Activated T-helper 17 cell treated with anti-CD3 and anti-CD28 coated beads, Interleukin-2, amount 50 U/mL, for 72 hours (primary cell): ENCODE measurements around the gene DOK5. TPM values are rescaled to one million over a fixed set of nuclear protein-coding genes. Genes with fewer than 3 reads are reported as not detected.
A peak's percentile ranks its signal among the peaks of the same experiment; 100 is the strongest.

Source experiments
- ATAC-seq: fragments of 150-1000 bp; cut with Tn5 transposase; replicated peaks from 2 replicates; pipeline ENCODE4 v1.10.0; 2021; ENCODE audit warnings: mild to moderate bottlenecking, moderate library complexity
- H3K27ac Mint-ChIP-seq: one replicate; pipeline ENCODE4 v1.8.0; 2022; ENCODE audit warnings: mixed read lengths
- H3K27me3 Mint-ChIP-seq: one replicate; pipeline ENCODE4 v1.8.0; 2022; ENCODE audit warnings: mixed read lengths
- H3K36me3 Mint-ChIP-seq: one replicate; pipeline ENCODE4 v1.8.0; 2022; ENCODE audit warnings: low read depth, mild to moderate bottlenecking, mixed read lengths
- H3K4me1 Mint-ChIP-seq: one replicate; pipeline ENCODE4 v1.8.0; 2022; ENCODE audit warnings: mixed read lengths
- H3K4me3 Mint-ChIP-seq: one replicate; pipeline ENCODE4 v1.8.0; 2022; ENCODE audit warnings: mild to moderate bottlenecking, mixed read lengths
- H3K9me3 Mint-ChIP-seq: one replicate; pipeline ENCODE4 v1.8.0; 2022; ENCODE audit warnings: mixed read lengths
- total RNA-seq, 2 donors: library from RNA; stranded (reverse); gene quantifications; one replicate each; pipeline ENCODE4 v1.2.3, GENCODE V29; 2022

Gene DOK5
- total RNA-seq, 2 donors from 2014 or later: 0.32 TPM

DNA sequence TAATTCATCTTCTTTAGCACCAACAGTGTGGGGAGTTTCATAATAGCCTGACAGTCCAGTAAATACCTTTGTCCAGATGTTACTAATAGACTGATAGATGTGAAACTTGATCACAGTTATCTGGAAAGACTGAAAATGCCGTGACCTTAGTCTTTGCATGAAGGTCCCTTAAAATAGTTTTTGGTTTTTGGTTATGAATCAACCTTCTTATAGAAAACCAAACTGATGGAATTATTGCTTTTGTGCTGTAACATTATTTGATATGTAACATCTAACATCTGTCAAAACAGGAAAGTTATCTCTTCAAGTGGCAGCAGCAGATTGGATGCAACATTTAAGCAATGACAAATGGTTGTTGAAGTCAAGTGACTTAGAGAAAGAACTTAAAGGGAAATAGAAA lies 190.4 kb downstream of the DOK5 start:
- Mint-ChIP-seq H3K36me3 (no peaks in the 10 kb centered on the region), H3K4me3 (no peak overlapping the region), H3K9me3 (no peaks in the 10 kb centered on the region), H3K27ac (no peak overlapping the region), H3K27me3 (peaks cover 24% of the 10 kb centered on the region), H3K4me1 (no peaks in the 10 kb centered on the region)
- ATAC-seq: no peak

DNA sequence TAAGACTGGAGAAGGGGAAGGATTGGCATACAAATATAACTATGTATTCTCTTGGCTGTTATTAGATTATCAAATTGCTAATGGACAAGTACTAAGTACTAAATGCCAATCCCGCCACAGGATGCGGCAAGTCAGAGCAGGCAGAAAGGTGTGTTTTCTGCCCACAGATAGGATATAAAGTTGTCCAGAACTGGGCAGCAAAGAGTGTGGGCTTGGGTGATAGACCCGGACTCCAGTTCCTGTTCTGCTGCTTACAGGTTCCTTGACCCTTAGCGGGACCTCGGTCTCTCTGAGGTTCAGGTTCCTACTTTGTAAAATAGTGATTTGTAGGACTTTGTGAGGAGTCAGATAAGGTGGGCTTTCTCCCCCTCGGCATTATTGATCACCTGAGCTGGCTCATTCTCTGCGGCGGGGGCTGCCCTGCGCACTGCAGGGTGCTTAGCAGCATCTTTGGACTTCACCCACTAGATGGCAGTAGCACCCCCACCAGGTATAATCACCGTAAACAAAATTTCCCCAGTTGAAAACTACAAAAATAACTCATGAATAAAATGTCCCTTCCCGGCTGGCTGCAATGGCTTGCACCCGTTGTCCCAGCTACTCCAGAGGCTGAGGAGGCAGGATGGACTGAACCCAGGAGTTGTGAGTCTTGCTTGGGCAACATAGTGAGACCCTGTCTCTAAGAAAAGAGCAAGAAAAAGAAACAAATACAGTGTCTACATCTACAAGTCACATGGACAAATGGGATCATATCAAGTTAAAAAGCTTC lies 193.1 kb downstream of the DOK5 start:
- peak; percentile 48 for ATAC-seq
- H3K27me3 Mint-ChIP-seq: peaks cover 19% of the 10 kb centered on the region
- no peaks in the 10 kb centered on the region for H3K4me1 Mint-ChIP-seq
- H3K9me3 Mint-ChIP-seq: no peaks in the 10 kb centered on the region
- no peak overlapping the region for H3K27ac Mint-ChIP-seq
- no peaks in the 10 kb centered on the region for H3K36me3 Mint-ChIP-seq
- no peak overlapping the region for H3K4me3 Mint-ChIP-seq

DNA sequence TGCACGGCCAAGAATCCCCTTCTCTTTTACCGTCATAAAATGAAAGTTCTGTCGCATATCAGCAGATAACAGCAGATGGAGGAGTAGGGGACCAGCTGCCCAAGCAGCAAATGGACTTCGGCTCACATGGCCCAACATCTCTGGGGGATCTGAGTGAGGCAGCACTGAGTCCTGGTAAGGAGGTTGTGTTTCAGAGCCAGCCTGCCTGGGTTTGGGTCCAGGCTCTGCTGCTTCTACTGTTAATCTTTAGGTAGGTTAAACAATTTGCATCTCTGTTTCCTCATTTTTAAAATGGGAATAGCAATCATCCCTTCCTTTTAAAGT lies 193.6 kb downstream of the DOK5 start:
- no peaks in the 10 kb centered on the region for H3K4me1 Mint-ChIP-seq

DNA sequence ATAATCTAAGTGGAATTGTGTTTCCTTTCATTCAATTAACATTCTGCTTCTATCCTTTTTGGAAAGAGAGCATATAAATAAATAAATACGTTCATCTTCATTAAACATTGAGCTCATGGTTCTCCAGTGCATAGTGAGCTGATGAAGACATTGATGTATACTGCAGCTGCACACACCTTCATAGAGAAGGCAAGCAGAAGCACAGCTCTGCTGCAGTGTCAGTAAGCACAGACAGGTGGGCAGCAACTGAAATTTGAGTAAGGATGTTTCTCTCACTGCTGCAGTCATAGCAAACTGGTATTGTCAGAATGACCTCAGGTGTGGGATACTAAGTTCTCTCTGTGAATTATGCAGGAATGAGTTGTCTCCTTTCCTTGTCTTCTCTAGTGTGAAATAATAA lies 202.9 kb downstream of the DOK5 start:
- H3K9me3 Mint-ChIP-seq: no peaks in the 10 kb centered on the region
- no peak for ATAC-seq
- peaks cover 12% of the 10 kb centered on the region for H3K27me3 Mint-ChIP-seq
- no peak overlapping the region for H3K4me3 Mint-ChIP-seq
- no peaks in the 10 kb centered on the region for H3K4me1 Mint-ChIP-seq
- H3K36me3 Mint-ChIP-seq: no peaks in the 10 kb centered on the region
- H3K27ac Mint-ChIP-seq: no peak overlapping the region

More for the DNA sequence above, 193.6 kb downstream of the DOK5 start:
- Mint-ChIP-seq H3K27ac (no peak overlapping the region), H3K4me3 (no peak overlapping the region), H3K9me3 (no peaks in the 10 kb centered on the region), H3K27me3 (peaks cover 21% of the 10 kb centered on the region), H3K36me3 (no peaks in the 10 kb centered on the region)
- ATAC-seq: no peak

DNA sequence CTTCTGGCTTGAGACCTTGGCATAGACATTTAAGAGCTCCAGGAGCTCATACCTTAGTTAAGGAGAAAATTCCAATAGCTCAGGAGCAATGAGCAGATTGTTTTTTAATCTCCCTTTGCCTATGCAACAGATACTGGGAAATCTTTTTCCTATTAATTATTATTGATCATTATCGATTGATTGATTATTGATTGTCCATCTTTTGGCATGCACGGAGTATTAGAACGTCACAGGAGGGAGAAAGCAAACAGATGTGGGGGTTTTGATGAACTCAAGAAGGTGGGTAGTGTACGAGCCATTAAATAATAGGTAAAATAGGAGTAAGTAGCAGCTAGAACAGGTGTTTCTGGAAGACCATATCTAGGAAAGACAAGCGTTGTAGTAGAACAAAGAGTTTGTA lies 205.0 kb downstream of the DOK5 start:
- Mint-ChIP-seq H3K36me3 (no peaks in the 10 kb centered on the region), H3K9me3 (no peaks in the 10 kb centered on the region), H3K4me1 (no peaks in the 10 kb centered on the region), H3K4me3 (no peak overlapping the region), H3K27ac (no peak overlapping the region), H3K27me3 (peaks cover 15% of the 10 kb centered on the region)
- no peak for ATAC-seq

DNA sequence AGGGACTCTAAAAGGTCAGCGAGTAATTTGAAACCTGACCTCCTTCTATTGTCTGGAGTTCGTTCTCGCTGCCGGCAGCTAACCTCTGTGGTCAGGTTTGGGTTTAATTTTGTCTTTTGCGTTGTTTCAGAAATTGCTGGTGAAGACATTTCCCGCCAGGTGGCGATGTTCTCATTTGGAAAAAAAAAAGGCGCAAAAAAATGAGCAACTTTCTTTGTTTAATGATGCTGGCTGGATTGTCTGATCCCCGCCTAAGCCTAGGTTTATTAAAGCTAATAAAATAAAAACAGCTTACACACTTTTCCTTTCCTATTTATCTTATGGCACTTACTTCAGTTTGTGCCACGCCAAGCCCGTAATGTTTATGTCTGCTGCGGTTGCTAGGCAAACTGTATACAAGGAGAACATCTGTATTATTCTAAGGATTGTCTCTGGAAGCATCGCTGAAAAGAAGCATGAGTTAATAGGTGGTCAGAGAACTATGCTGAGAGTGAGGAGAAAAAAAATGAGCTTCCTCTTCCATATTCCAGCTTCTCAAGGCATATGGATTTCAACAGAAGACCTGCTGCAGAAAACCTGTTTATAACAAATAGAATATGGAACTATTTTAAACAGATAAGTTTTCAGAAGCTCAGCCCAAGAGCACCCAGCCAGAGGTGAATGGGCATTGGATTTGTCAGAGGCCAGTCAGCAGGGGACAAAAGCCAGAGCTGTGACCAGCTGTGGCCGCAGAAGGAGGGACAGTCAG lies 205.7 kb downstream of the DOK5 start:
- peaks cover 20% of the 10 kb centered on the region for H3K27me3 Mint-ChIP-seq
- no peaks in the 10 kb centered on the region for H3K36me3 Mint-ChIP-seq
- no peaks in the 10 kb centered on the region for H3K9me3 Mint-ChIP-seq
- H3K4me1 Mint-ChIP-seq: no peaks in the 10 kb centered on the region
- ATAC-seq: no peak
- H3K4me3 Mint-ChIP-seq: no peak overlapping the region
- no peak overlapping the region for H3K27ac Mint-ChIP-seq

DNA sequence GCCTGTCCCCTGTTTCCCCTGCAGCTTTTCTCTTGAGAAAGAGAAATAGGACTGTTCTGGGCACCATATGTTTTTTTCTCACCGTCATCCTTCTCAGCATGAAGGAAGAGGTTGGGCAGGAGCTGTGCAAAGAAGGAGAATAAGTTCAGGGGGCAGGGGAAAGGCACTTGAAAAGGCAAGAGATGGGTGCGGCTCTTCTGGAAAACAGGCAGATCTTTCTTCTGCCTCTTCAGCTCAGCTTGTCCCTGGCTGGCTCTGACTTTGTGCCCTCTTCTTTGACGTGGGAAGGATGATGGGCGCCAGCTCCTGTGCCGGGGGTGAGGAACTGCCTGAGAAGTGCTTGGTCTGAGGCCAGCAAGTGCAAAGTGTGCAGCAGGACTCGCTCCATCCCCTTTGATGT lies 206.5 kb downstream of the DOK5 start:
- peaks cover 24% of the 10 kb centered on the region for H3K27me3 Mint-ChIP-seq
- ATAC-seq: no peak

DNA sequence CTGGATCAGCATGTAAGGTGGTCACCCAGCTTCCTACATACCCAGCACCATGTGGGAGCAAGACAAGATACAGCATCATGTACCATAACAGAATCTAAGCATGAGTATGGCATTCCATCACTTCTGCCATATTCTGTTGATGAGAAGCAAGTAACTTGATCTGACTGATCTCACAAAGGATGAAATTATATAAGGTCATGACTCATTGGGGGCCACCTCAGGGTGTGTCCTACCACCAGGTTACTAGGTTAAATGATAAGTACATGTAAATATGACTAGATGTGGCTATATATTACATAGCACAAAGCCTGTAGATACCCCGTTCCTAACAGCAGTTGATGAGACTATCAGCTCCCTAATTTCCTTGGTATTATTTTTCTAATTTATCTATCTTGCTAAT lies 213.1 kb downstream of the DOK5 start:
- Mint-ChIP-seq H3K27me3 (peaks cover 25% of the 10 kb centered on the region), H3K4me3 (no peak overlapping the region), H3K9me3 (no peaks in the 10 kb centered on the region), H3K36me3 (no peaks in the 10 kb centered on the region), H3K4me1 (no peaks in the 10 kb centered on the region), H3K27ac (no peak overlapping the region)
- ATAC-seq: no peak

More for the DNA sequence above, 206.5 kb downstream of the DOK5 start:
- Mint-ChIP-seq H3K9me3 (no peaks in the 10 kb centered on the region), H3K4me1 (no peaks in the 10 kb centered on the region), H3K36me3 (no peaks in the 10 kb centered on the region), H3K4me3 (no peak overlapping the region), H3K27ac (no peak overlapping the region)

DNA sequence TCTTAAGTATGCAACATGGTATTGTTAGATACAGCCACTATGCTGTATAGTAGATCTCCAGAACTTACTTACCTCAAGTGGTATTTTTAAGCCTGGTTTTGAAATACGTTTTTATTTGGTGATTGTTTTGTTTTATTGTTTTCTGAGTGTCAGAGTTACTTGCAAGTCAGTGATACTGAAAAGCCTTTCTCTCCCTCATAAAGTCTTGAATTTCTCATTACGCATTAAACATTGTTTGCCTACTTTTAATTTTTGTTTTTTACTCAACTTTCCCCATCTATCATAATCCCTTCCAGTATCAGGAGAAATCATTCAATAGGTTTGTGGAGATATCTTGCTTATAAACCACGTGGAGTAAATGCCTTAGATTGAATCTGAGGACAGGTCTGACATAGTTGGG lies 214.9 kb downstream of the DOK5 start:
- H3K4me1 Mint-ChIP-seq: no peaks in the 10 kb centered on the region
- no peak for ATAC-seq
- peaks cover 21% of the 10 kb centered on the region for H3K27me3 Mint-ChIP-seq
- peaks cover 3% of the 10 kb centered on the region for H3K9me3 Mint-ChIP-seq
- H3K36me3 Mint-ChIP-seq: no peaks in the 10 kb centered on the region
- no peak overlapping the region for H3K27ac Mint-ChIP-seq
- no peak overlapping the region for H3K4me3 Mint-ChIP-seq

DNA sequence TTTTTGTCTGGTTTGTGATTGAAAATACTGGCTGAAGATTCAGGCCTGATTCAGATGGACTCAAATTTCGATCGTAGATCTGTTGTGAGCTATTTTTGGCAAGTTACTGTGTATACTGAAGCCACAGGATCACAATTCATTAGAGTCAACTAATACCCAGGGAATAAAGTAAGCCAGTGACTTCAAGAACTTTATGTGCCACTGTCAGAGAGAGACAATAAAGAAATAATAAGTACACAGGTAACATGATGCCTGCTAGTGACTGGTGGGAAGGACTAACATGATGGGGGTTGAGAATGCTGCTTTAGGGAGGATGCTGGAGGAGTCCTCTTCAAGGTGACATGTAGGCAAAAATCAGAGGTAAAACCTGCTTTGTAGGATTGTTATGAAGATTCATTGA lies 215.9 kb downstream of the DOK5 start:
- H3K9me3 Mint-ChIP-seq: peaks cover 3% of the 10 kb centered on the region
- peaks cover 12% of the 10 kb centered on the region for H3K27me3 Mint-ChIP-seq
- no peaks in the 10 kb centered on the region for H3K4me1 Mint-ChIP-seq
- no peak for ATAC-seq
- no peak overlapping the region for H3K27ac Mint-ChIP-seq
- H3K4me3 Mint-ChIP-seq: no peak overlapping the region
- no peaks in the 10 kb centered on the region for H3K36me3 Mint-ChIP-seq

DNA sequence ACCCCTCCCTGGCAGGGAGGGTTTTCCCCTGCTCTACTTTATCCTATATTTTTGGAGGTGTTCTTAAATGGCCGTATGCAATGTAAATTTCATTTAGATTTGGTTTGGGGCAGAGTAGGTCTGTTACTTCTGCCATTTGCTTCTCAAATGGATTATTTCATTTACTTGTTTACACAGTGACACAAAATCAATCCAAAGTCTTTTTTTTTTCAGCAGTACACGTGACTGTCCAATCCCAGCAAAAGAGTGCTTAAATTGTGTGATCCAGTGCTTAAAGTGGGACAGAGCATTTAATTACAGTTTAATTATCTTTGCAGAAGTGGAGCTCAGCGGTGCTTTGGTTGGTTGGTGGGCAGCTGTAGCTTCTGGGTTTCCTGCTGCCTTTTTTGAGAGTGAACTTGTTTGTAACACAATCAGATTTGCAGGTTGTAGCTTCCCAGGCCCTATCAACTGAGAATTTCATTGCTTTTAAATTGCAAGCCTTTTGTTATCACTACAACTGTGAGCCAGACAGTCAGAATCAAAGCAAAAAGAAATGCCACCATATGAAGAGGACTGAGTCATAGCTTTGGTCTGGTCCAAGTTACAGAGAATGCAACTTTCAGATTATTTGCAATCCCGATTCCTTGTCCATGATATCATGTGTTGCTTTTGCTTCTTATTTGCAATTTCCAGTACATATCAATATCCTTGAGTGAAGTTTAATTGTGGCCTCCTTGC lies 216.9 kb downstream of the DOK5 start:
- Mint-ChIP-seq H3K36me3 (no peaks in the 10 kb centered on the region), H3K27me3 (peaks cover 11% of the 10 kb centered on the region), H3K4me3 (no peak overlapping the region), H3K27ac (no peak overlapping the region), H3K9me3 (peaks cover 3% of the 10 kb centered on the region), H3K4me1 (no peaks in the 10 kb centered on the region)
- ATAC-seq: no peak

DNA sequence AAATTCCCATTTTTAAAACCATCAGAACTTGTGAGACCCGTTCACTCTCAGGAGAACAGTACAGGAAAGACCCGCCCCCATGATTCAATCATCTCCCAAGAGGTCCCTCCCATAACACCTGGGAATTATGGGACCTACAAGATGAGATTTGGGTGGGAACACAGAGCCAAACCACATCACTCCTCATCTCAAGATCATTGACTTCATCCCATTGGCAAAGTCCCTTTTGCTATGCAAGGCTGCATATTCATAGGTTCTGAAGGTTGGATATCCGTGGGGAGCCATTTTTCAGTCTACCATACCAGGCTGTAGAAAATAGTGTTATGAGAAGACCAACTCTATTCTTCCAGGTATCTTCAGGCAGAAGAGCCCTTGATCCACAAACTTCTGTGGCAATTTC lies 219.1 kb downstream of the DOK5 start:
- H3K27me3 Mint-ChIP-seq: peaks cover 11% of the 10 kb centered on the region
- no peak for ATAC-seq
- no peak overlapping the region for H3K27ac Mint-ChIP-seq
- H3K4me1 Mint-ChIP-seq: no peaks in the 10 kb centered on the region
- no peak overlapping the region for H3K4me3 Mint-ChIP-seq
- peaks cover 3% of the 10 kb centered on the region for H3K9me3 Mint-ChIP-seq
- no peaks in the 10 kb centered on the region for H3K36me3 Mint-ChIP-seq

DNA sequence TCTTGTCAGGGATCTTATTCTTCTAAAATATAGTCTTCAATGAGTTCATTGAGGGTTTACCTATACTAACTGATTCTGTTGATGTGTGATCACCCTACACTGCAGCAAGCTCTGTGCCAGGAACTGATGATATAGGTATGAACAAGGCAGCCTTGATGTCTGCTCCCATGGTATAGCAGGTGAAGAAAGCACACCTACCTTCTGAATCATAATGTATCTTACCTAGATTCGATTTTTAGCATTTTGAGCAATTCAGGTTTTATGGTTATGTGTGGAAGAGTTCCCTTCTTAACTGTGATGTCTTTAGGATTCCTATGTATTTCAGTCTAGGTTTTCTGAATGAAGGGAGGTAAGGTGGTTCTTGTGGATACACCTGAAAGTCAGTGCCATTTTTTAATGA lies 223.0 kb downstream of the DOK5 start:
- Mint-ChIP-seq H3K36me3 (no peaks in the 10 kb centered on the region), H3K9me3 (peaks cover 3% of the 10 kb centered on the region), H3K27ac (no peak overlapping the region), H3K27me3 (peaks cover 8% of the 10 kb centered on the region), H3K4me1 (no peaks in the 10 kb centered on the region), H3K4me3 (no peak overlapping the region)
- ATAC-seq: no peak
